ENCODE data around the gene RAB6A. TPM values are rescaled to one million over a fixed set of nuclear protein-coding genes. Genes with fewer than 3 reads are reported as not detected.

Gene RAB6A
- polyA plus RNA-seq, 2 of the 4 experiments (the other 2 are of a cell fraction), result 75.7 to 141 TPM

GRCh38 chr11:73636249-73636648, 124.6 kb downstream of the RAB6A start:
- Histone ChIP-seq H3K27ac (no peak overlapping the region), H3K4me3 (no peak overlapping the region), H3K9me3 (no peaks in the 10 kb centered on the region), H3K4me1 (no peaks in the 10 kb centered on the region), H3K4me2 (no peak overlapping the region)
- DNase-seq (ENCODE audit: low read depth in 1 of 2, low spot score in 1 of 2), result no peak
- ATAC-seq, result no peak
- WGBS (ENCODE audit: missing lambda C conversion rate), result 82% methylated on average over 5 of the region's 5 CpGs
- TF ChIP-seq HOXB13 (CRISPR knock-in tag; IDR thresholded peaks at IDR 0.05; ENCODE audit: low read depth) (no peak), EHF (CRISPR knock-in tag; IDR thresholded peaks at IDR 0.05) (no peak), POLR2A (IDR thresholded peaks at IDR 0.05; ENCODE audit: low read length) (no peak), ZNF302 (CRISPR knock-in tag; IDR thresholded peaks at IDR 0.05) (no peak), NPAS2 (CRISPR knock-in tag; IDR thresholded peaks at IDR 0.05; ENCODE audit: borderline replicate concordance) (no peak), ATOH8 (CRISPR knock-in tag; IDR thresholded peaks at IDR 0.05; ENCODE audit: low read depth) (no peak), NFE2L2 (conservative IDR thresholded peaks at IDR 0.05; ENCODE audit: low read length) (no peak), EP300 (IDR thresholded peaks at IDR 0.05) (no peak), RARB (CRISPR knock-in tag; IDR thresholded peaks at IDR 0.05) (no peak), MAZ (IDR thresholded peaks at IDR 0.05; ENCODE audit: borderline replicate concordance, low read depth, low read length) (no peak), GATA3 (IDR thresholded peaks at IDR 0.05; ENCODE audit: borderline replicate concordance) (no peak), CTCF (IDR thresholded peaks at IDR 0.05) (no peak), MYC (IDR thresholded peaks at IDR 0.05; ENCODE audit: borderline replicate concordance, low read length) (no peak), RFX5 (IDR thresholded peaks at IDR 0.05) (no peak), KDM1A (IDR thresholded peaks at IDR 0.05; ENCODE audit: low read depth) (no peak), SMC3 (IDR thresholded peaks at IDR 0.05) (no peak), MAX (IDR thresholded peaks at IDR 0.05) (no peak), ESRRA (IDR thresholded peaks at IDR 0.05; ENCODE audit: borderline replicate concordance, low read length) (no peak)
- CTCF ChIA-PET, result interaction anchor here (1.1 to 2.8 kb wide), 5 partner anchors 10 to 25 kb away, joined by 3 to 24 read pairs (median 9); no protein-coding TSS in a partner anchor
- POLR2A ChIA-PET, result no interaction called here
- no peak for FAIRE-seq

- no peaks in the 10 kb centered on the region for H3K4me1 ChIP-seq
- no peak overlapping the region for H3K27ac ChIP-seq
- TF ChIP-seq CBX8 (IDR thresholded peaks at IDR 0.05), result no peak
- TF ChIP-seq HOXB5 (CRISPR knock-in tag; IDR thresholded peaks at IDR 0.05), result no peak
- TF ChIP-seq RCOR1 (IDR thresholded peaks at IDR 0.05; ENCODE audit: low read depth, low read length), result no peak
- TF ChIP-seq BCL3 (IDR thresholded peaks at IDR 0.05), result no peak
- TF ChIP-seq JUNB (IDR thresholded peaks at IDR 0.05), result no peak
- no peak for TF ChIP-seq KDM5A (IDR thresholded peaks at IDR 0.05)
- TF ChIP-seq HMGXB4 (CRISPR knock-in tag; IDR thresholded peaks at IDR 0.05; ENCODE audit: borderline replicate concordance), result no peak
- TF ChIP-seq REST (IDR thresholded peaks at IDR 0.05), result no peak
- TF ChIP-seq PBX3 (IDR thresholded peaks at IDR 0.05), result no peak
- no peak for TF ChIP-seq FOSB (CRISPR knock-in tag; IDR thresholded peaks at IDR 0.05)
- no peak for DNase-seq (ENCODE audit: low read depth in 1 of 2, low spot score in 1 of 2)
- H3K4me2 ChIP-seq, result no peak overlapping the region
- 86% methylated on average over 5 of the region's 5 CpGs for WGBS (ENCODE audit: missing lambda C conversion rate)
- POLR2A ChIA-PET, result no interaction called here
- no peak for FAIRE-seq
- CTCF ChIA-PET, result interaction anchor here (0.9 to 2.8 kb wide), 6 partner anchors 10 to 157 kb away, joined by 3 to 24 read pairs (median 7); no protein-coding TSS in a partner anchor
- H3K4me3 ChIP-seq, result no peak overlapping the region
- no peaks in the 10 kb centered on the region for H3K9me3 ChIP-seq
- ATAC-seq, result no peak
These were observed 125.2 kb downstream of the RAB6A start for GRCh38 chr11:73635721-73636120.
